CD4-positive, alpha-beta T cell (primary cell): ENCODE results near the gene LILRB1. TPM values are rescaled to one million over a fixed set of nuclear protein-coding genes. Genes with fewer than 3 reads are reported as not detected.

Source experiments
- ATAC-seq: fragments of 200-7000 bp; cut with Tn5 transposase; one replicate; pipeline ENCODE4 v1.10.0; 2022; ENCODE audit warnings: mild to moderate bottlenecking; ENCODE audit not compliant: poor library complexity
- CTCF ChIA-PET: fragments of 350-600 bp; sonication (Branson Sonifier 250); formaldehyde crosslinking; loops from one replicate; lab custom pipeline; 2021; ENCODE audit warnings: antibody characterized with exemption, inconsistent platforms; lab: Charles Lee
- POLR2A ChIA-PET: fragments of 350-600 bp; sonication (Branson Sonifier 250); formaldehyde crosslinking; loops from one replicate; lab custom pipeline; 2021; ENCODE audit warnings: antibody characterized with exemption, inconsistent platforms; lab: Charles Lee
- DNase-seq, 14 experiments: peaks; one replicate each; pipeline ENCODE4 v3.0.0-alpha.2; 2013 to 2020; ENCODE audit warnings: mixed read lengths in 2 of 14
- H3K27ac ChIP-seq, 2 donors: one replicate each; pipeline versions ENCODE4 v1.5.1 to v1.7.0; 2013; ENCODE audit warnings: low read length in 2 of 2, low read depth in 1 of 2, mild to moderate bottlenecking in 1 of 2
- H3K27me3 ChIP-seq, 2 experiments: 1 replicate in 1 of 2; 2 replicates in 1 of 2; pipeline versions ENCODE4 v1.6.1 to v1.7.0; 2013; ENCODE audit warnings: low read length in 2 of 2, control low read depth in 1 of 2, mild to moderate bottlenecking in 1 of 2, moderate library complexity in 1 of 2; ENCODE audit not compliant: insufficient read depth in 2 of 2, control insufficient read depth in 1 of 2
- H3K36me3 ChIP-seq: one replicate; pipeline ENCODE4 v1.6.1; 2013; ENCODE audit warnings: low read length, control low read depth; ENCODE audit not compliant: insufficient read depth
- H3K4me1 ChIP-seq: one replicate; pipeline ENCODE4 v1.6.1; 2013; ENCODE audit warnings: low read length, control low read depth; ENCODE audit not compliant: insufficient read depth
- H3K4me3 ChIP-seq: one replicate; pipeline ENCODE4 v1.5.1; 2013; ENCODE audit warnings: mild to moderate bottlenecking, low read length, moderate library complexity
- H3K9me3 ChIP-seq, 2 experiments: 1 replicate in 1 of 2; 2 replicates in 1 of 2; pipeline versions ENCODE4 v1.6.1 to v1.7.0; 2013; ENCODE audit warnings: low read length in 2 of 2, mild to moderate bottlenecking in 2 of 2, control low read depth in 1 of 2, moderate library complexity in 1 of 2; ENCODE audit not compliant: control insufficient read depth in 1 of 2, insufficient read depth in 1 of 2
- H3K27ac Mint-ChIP-seq: one replicate; pipeline ENCODE4 v1.8.0; 2020; ENCODE audit warnings: mixed read lengths
- H3K27me3 Mint-ChIP-seq: one replicate; pipeline ENCODE4 v1.8.0; 2021; ENCODE audit warnings: mixed read lengths
- H3K36me3 Mint-ChIP-seq: one replicate; pipeline ENCODE4 v1.8.0; 2021; ENCODE audit warnings: low read depth, mixed read lengths
- H3K4me1 Mint-ChIP-seq: one replicate; pipeline ENCODE4 v1.8.0; 2021; ENCODE audit warnings: low read depth, mixed read lengths
- H3K4me3 Mint-ChIP-seq: one replicate; pipeline ENCODE4 v1.8.0; 2020; ENCODE audit warnings: mild to moderate bottlenecking, mixed read lengths
- H3K9me3 Mint-ChIP-seq: one replicate; pipeline ENCODE4 v1.8.0; 2020; ENCODE audit warnings: mixed read lengths
- CTCF ChIP-seq: fragments of 200-600 bp; IDR thresholded peaks from one replicate; pipeline ENCODE4 v1.8.0; 2022; ENCODE audit warnings: antibody characterized with exemption, mild to moderate bottlenecking
- intact Hi-C, 2 experiments: fragments of 100-400 bp; cut with DNase I in 1 of 2; cut with micrococcal nuclease in 1 of 2; formaldehyde crosslinking; loops; one replicate each; pipeline versions ENCODE4 v1.15.1 to v1.9.0; 2023 to 2025; cut with DNase I, micrococcal nuclease
- total RNA-seq, 174 experiments: library from RNA in 2 of 174; stranded (reverse) in 2 of 174; gene quantifications; one replicate each; pipeline ENCODE4 v1.2.3 and lab custom pipeline; 2021 to 2026

The LILRB1 gene
- total RNA-seq, 2 experiments from 2014 or later: 0.22 to 0.38 TPM

DNA sequence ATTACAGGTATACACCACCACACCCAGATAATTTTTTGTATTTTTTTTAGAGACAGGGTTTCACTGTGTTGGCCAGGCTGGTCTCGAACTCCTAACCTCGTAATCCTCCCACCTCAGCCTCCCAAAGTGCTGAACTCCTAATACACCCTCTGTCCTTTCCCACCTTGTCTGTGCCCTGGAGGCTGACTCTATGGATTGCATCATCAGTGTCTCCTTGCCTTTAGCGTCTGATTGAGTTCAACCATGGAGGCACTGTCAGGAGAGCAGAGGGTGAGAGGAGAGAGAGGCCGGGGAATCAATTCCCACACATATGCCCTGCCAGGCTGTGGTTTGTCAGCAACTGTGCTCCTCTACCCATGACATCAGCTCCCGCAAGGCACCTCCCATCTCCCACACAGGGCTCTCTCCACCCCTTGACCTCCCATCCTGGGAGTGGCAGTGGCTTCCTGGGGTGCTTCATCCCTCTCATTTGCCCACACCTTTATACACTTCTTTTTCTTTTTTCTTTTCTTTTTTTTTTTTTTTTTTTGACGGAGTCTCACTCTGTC lies 19.9 kb downstream of the LILRB1 start:
- peaks cover 0 to 3% of the 10 kb centered on the region in 2 experiments for H3K9me3 ChIP-seq
- ATAC-seq (no peak), DNase-seq (no peak)
- CTCF ChIA-PET: no interaction called here
- POLR2A ChIA-PET: no interaction called here
- no peak overlapping the region for H3K27ac ChIP-seq
- Mint-ChIP-seq H3K27me3 (peaks cover 30% of the 10 kb centered on the region), H3K4me1 (no peaks in the 10 kb centered on the region), H3K36me3 (no peaks in the 10 kb centered on the region), H3K27ac (no peak overlapping the region), H3K9me3 (no peaks in the 10 kb centered on the region), H3K4me3 (no peak overlapping the region)
- TF ChIP-seq CTCF: no peak
- intact Hi-C loops: loop anchor here in 1 of 2 experiments (10.0 kb wide), 1 partner anchor 855 kb away; no protein-coding TSS in a partner anchor
- H3K36me3 ChIP-seq: no peaks in the 10 kb centered on the region
- H3K4me1 ChIP-seq: no peaks in the 10 kb centered on the region
- H3K27me3 ChIP-seq: peaks cover 0 to 8% of the 10 kb centered on the region in 2 experiments
- H3K4me3 ChIP-seq: no peak overlapping the region

GRCh38 chr19:54653181-54653809 lies 23.0 kb downstream of the LILRB1 start:
- ChIA-PET CTCF (interaction anchor here (0.6 kb wide), 1 partner anchor 851 kb away, joined by 3 read pairs; no protein-coding TSS in a partner anchor), POLR2A (no interaction called here)
- H3K27ac Mint-ChIP-seq: no peak overlapping the region
- H3K9me3 Mint-ChIP-seq: no peaks in the 10 kb centered on the region
- Histone ChIP-seq H3K27me3 (peaks cover 0 to 8% of the 10 kb centered on the region in 2 experiments), H3K27ac (no peak overlapping the region), H3K4me3 (no peak overlapping the region), H3K9me3 (peaks cover 0 to 3% of the 10 kb centered on the region in 2 experiments), H3K36me3 (no peaks in the 10 kb centered on the region), H3K4me1 (no peaks in the 10 kb centered on the region)
- ATAC-seq (no peak), DNase-seq (peak in 1 of 14 experiments; percentile 50)
- peaks cover 34% of the 10 kb centered on the region for H3K27me3 Mint-ChIP-seq
- no peaks in the 10 kb centered on the region for H3K36me3 Mint-ChIP-seq
- TF ChIP-seq CTCF: peak; percentile 68
- no peak overlapping the region for H3K4me3 Mint-ChIP-seq
- intact Hi-C loops: loop anchor here in 1 of 2 experiments (10.0 kb wide), 1 partner anchor 852 kb away; no protein-coding TSS in a partner anchor
- H3K4me1 Mint-ChIP-seq: no peaks in the 10 kb centered on the region

- Histone ChIP-seq H3K4me1 (no peaks in the 10 kb centered on the region), H3K4me3 (no peak overlapping the region), H3K36me3 (no peaks in the 10 kb centered on the region), H3K27ac (no peak overlapping the region), H3K9me3 (peaks cover 0 to 3% of the 10 kb centered on the region in 2 experiments), H3K27me3 (peaks cover 0 to 11% of the 10 kb centered on the region in 2 experiments)
- no peak for ATAC-seq
- Mint-ChIP-seq H3K4me3 (no peak overlapping the region), H3K36me3 (no peaks in the 10 kb centered on the region), H3K27me3 (peaks cover 38% of the 10 kb centered on the region), H3K9me3 (no peaks in the 10 kb centered on the region), H3K4me1 (no peaks in the 10 kb centered on the region), H3K27ac (no peak overlapping the region)
- TF ChIP-seq CTCF: no peak
- DNase-seq: peak in 2 of 14 experiments; percentile 32 to 35
- ChIA-PET CTCF (no interaction called here), POLR2A (no interaction called here)
- intact Hi-C loops: loop anchor here in 1 of 2 experiments (10.0 kb wide), 1 partner anchor 850 kb away; no protein-coding TSS in a partner anchor
These were observed 24.4 kb downstream of the LILRB1 start for GRCh38 chr19:54654447-54655321.
